ENCODE data around the gene MRPL38.

- TF ChIP-seq MZF1 (tag by site-specific recombination; IDR thresholded peaks at IDR 0.05; ENCODE audit: borderline replicate concordance) (no peak), ZNF350 (tag by site-specific recombination; IDR thresholded peaks at IDR 0.05) (no peak), ZNF214 (tag by site-specific recombination; IDR thresholded peaks at IDR 0.05; ENCODE audit: borderline replicate concordance) (no peak)
- TF ChIP-seq, protein P1, sequence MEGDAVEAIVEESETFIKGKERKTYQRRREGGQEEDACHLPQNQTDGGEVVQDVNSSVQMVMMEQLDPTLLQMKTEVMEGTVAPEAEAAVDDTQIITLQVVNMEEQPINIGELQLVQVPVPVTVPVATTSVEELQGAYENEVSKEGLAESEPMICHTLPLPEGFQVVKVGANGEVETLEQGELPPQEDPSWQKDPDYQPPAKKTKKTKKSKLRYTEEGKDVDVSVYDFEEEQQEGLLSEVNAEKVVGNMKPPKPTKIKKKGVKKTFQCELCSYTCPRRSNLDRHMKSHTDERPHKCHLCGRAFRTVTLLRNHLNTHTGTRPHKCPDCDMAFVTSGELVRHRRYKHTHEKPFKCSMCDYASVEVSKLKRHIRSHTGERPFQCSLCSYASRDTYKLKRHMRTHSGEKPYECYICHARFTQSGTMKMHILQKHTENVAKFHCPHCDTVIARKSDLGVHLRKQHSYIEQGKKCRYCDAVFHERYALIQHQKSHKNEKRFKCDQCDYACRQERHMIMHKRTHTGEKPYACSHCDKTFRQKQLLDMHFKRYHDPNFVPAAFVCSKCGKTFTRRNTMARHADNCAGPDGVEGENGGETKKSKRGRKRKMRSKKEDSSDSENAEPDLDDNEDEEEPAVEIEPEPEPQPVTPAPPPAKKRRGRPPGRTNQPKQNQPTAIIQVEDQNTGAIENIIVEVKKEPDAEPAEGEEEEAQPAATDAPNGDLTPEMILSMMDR (tag by site-specific recombination; IDR thresholded peaks at IDR 0.05), result no peak
Observed at GRCh38 chr17:75917141-75917916, 12.6 kb upstream of the MRPL38 start.
